Kidney epithelial cell (primary cell): ENCODE results near the gene OR13C3. TPM values are rescaled to one million over a fixed set of nuclear protein-coding genes. Genes with fewer than 3 reads are reported as not detected.
"Not testable (repeated sequence)": the region's sequence is repeated elsewhere in the genome, so short reads cannot be mapped to it uniquely, and the experiment has no call there.

Source experiments
- DNase-seq: peaks from one replicate; pipeline ENCODE4 v3.0.0-alpha.2; 2010; ENCODE audit warnings: low read depth
- H3K27me3 ChIP-seq: 2 replicates; pipeline ENCODE4 v1.6.0; 2011; ENCODE audit warnings: low read length; ENCODE audit not compliant: control insufficient read depth, insufficient read depth
- H3K36me3 ChIP-seq: 2 replicates; pipeline ENCODE4 v1.5.1; 2011; ENCODE audit warnings: low read length; ENCODE audit not compliant: control insufficient read depth, insufficient read depth
- H3K4me3 ChIP-seq: 2 replicates; pipeline ENCODE4 v1.5.1; 2011; ENCODE audit warnings: low read depth, mild to moderate bottlenecking, control low read depth, low read length
- CTCF ChIP-seq: IDR thresholded peaks from 2 replicates; pipeline ENCODE4 v1.5.1; 2011; ENCODE audit warnings: mild to moderate bottlenecking, moderate library complexity, low read length, control low read depth, inconsistent platforms; ENCODE audit not compliant: insufficient read depth, poor library complexity, severe bottlenecking
- total RNA-seq: library from RNA; depleted of rRNA; stranded (reverse); fragments of >200 nt; gene quantifications from 2 replicates; pipeline ENCODE4 v1.2.3, GENCODE V29; 2015

OR13C3 gene
- total RNA-seq, 1 donor from 2014 or later = not detected

- no peak for DNase-seq
- no peaks in the 10 kb centered on the region for H3K36me3 ChIP-seq
- no peaks in the 10 kb centered on the region for H3K27me3 ChIP-seq
- TF ChIP-seq CTCF = no peak
- no peak within 1 kb of the TSS for H3K4me3 ChIP-seq
Observed at GRCh38 chr9:104527109-104527508, 9.5 kb downstream of the OR13C3 start, which contains the start of gene OR13C4. OR13C4 (minus strand) TSS chr9:104527209; CDS start chr9:104527209, 0 bp downstream.

- not testable (repeated sequence) for H3K4me3 ChIP-seq, H3K27me3 ChIP-seq, DNase-seq, H3K36me3 ChIP-seq
Observed at GRCh38 chr9:104520241-104520640, 16.4 kb downstream of the OR13C3 start.

- H3K27me3 ChIP-seq = no peaks in the 10 kb centered on the region
- no peak overlapping the region for H3K4me3 ChIP-seq
- TF ChIP-seq CTCF = no peak
- no peak for DNase-seq
- H3K36me3 ChIP-seq = no peaks in the 10 kb centered on the region
Observed at GRCh38 chr9:104514901-104515300, 21.8 kb downstream of the OR13C3 start.

GRCh38 chr9:104506565-104506964 lies 30.1 kb downstream of the OR13C3 start:
- Histone ChIP-seq H3K36me3 (no peaks in the 10 kb centered on the region), H3K4me3 (no peak overlapping the region), H3K27me3 (no peaks in the 10 kb centered on the region)
- no peak for DNase-seq
- no peak for TF ChIP-seq CTCF

GRCh38 chr9:104503963-104504362 lies 32.7 kb downstream of the OR13C3 start, which contains the start of gene OR13F1:
OR13F1 (plus strand) TSS chr9:104504263; CDS start chr9:104504263, 0 bp downstream.
- no peak for DNase-seq
- no peak for TF ChIP-seq CTCF
- H3K27me3 ChIP-seq = no peaks in the 10 kb centered on the region
- no peak within 1 kb of the TSS for H3K4me3 ChIP-seq
- H3K36me3 ChIP-seq = no peaks in the 10 kb centered on the region

GRCh38 chr9:104503440-104503839 lies 33.2 kb downstream of the OR13C3 start:
- Histone ChIP-seq H3K4me3 (no peak overlapping the region), H3K27me3 (no peaks in the 10 kb centered on the region), H3K36me3 (no peaks in the 10 kb centered on the region)
- DNase-seq = no peak
- TF ChIP-seq CTCF = no peak
